Erythroblast (primary cell): ENCODE results near the gene HAUS2.

Experiments used
- GATA1 ChIP-seq: IDR thresholded peaks from 2 replicates; pipeline ENCODE4 v1.6.1; 2011; ENCODE audit warnings: low read depth, mild to moderate bottlenecking, control low read depth, low read length, moderate library complexity
- POLR2A ChIP-seq: IDR thresholded peaks from 2 replicates; pipeline ENCODE4 v1.6.1; 2011; ENCODE audit warnings: mild to moderate bottlenecking, low read length

DNA sequence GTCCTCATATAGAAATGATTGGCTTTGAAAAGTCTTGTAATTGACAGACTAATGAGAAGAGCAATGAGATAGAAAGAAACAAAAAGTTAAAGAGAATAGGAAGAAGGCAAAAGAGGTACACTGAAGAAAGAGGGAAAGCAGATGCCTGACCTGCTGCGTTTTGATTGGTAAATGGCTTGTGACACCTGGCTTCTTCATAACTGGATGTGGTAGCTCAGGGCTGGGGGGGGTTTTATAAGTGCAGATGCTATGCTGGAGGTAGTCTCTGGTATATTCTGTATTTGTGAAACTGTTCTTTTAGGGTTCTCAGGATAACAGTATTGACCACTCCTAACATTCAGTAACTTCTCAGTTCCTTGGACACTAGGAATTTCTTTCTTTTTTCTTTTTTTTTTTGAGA, 28.1 kb downstream of the HAUS2 start:
- TF ChIP-seq POLR2A (no peak), GATA1 (no peak)
